Activated CD8-positive, alpha-beta memory T cell treated with anti-CD3 and anti-CD28 coated beads, Interleukin-2, amount 50 U/mL, for 1 hour (primary cell): ENCODE measurements around the gene KIFC1.

Experiments
- DNase-seq: peaks from one replicate; pipeline ENCODE4 v3.0.0-alpha.2; 2020; ENCODE audit errors: extremely low read depth

The KIFC1 gene

DNA sequence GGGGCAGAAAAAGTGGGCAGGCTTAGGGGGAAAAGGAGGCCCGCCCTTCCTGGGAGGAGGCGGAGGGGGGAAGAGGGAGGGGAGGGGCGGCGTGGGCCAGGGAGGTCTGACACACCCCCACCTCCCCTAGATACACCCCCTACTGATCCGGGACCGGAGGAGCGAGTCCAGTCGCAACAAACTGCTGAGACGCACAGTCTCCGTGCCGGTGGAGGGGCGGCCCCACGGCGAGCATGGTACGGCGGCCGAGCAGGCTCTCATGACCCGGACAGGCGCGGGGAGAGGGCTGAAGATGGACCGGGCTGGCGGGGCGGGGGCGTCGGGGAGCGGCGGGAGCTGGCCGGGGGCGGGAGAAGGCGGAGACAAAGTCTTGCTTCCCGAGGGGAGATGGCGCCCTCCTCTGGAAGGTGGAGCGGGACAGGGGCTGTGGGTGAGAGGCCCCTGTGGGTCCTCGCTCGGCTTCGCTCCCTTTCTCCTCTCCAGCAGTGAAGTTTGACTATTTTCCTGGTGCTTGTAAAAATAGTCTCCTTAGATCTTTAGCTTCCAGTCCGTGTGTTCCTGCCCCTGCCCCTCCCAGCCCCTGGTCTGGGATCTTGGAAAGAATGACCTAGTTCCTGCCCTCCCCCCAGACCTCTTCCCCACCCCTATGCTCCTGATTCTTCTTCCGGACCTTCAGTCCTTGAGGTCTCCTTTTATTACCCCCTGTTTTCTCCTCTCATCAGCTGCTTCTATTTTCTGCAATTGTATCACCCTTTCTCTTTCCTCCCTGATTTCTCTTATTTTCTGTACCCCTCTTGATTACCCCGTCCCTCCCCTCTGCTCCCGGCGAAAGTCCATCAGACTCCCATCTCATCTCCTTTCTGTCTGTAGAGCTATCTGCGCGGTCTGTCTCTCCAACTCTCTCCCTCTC lies 34.3 kb downstream of the KIFC1 start:
- peak; percentile 70 for DNase-seq

DNA sequence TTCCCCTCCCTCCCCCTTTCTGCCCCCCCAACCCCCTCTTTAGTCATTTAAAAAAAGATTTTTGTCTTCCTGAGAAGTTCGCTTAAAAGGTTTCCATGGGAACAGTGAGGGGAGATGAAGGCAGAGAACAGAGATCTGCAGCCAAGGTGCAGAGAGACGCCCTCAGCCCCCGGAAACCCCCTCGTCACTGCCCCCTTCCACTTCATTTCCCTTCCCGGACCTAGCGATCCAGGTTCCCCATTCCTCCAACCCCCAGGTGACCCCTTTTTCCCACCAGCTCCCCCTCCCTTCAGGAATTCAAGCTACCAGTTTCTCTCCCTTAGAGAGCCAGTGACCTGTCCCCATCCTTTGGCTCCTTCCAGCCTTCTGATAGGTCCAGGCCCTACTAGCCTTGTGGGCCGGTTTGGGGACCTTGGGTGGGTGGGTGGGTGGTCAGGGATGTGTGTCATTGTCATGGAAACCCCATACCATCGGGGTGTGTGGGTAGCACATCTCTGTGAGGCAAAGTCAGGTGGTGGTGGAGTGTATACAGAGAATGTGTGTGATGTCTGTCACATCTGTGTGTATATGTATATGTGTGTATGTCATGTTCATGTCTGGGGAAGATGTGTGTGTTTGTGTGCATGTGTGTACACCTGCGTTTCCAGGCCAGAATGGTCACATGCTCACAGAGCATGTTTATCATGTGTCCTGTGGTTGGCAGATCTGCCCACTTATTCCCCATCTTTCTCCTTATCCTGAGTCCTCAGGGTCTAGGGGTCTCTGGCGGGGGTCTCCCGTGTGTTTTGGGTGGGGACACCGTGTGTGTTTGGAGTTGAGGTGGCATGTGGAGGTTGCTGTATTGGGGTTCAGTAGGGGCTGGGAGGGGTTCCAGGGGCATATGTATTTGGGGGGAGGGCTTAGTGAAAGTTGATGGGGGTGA lies 35.2 kb downstream of the KIFC1 start:
- DNase-seq, result no peak

GRCh38 chr6:33427585-33428223 lies 36.1 kb downstream of the KIFC1 start:
- DNase-seq, result no peak

DNA sequence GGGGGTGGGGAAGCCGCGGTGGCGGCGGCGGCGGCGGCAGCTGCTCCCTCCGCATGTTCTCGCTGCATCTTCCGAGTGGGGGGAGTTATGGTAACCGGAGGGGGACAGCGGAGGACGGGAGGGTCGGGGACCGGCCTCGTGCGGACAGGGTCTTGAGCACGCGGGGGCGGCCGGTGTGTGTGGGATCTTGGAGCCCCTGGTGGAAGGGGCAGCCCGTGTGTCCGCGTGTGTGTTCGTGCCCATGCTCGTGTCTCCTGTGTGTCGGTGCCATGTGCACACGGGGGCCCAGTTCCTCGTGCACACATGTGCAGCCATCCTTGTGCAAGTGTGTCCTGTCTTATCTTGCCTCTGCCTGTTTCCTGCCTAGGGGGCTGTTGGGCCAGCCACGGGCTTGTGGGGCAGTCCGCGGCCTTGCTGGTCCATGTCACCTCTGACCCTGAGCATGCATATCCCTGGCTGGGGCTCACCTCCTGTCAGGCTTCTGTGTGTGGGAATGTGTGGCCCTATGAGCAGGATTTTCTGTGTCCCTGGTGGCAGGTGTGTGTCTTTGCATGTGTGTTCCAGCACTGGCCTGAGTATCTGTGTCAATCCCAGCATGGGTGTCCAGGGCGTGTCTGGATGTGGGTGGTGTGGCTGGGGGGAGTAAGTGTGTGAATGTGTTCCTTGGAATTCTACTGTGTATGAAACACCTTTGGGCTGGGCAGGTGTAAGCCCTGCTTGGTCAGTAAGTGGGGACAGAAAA lies 36.8 kb downstream of the KIFC1 start:
- DNase-seq, result no peak

DNA sequence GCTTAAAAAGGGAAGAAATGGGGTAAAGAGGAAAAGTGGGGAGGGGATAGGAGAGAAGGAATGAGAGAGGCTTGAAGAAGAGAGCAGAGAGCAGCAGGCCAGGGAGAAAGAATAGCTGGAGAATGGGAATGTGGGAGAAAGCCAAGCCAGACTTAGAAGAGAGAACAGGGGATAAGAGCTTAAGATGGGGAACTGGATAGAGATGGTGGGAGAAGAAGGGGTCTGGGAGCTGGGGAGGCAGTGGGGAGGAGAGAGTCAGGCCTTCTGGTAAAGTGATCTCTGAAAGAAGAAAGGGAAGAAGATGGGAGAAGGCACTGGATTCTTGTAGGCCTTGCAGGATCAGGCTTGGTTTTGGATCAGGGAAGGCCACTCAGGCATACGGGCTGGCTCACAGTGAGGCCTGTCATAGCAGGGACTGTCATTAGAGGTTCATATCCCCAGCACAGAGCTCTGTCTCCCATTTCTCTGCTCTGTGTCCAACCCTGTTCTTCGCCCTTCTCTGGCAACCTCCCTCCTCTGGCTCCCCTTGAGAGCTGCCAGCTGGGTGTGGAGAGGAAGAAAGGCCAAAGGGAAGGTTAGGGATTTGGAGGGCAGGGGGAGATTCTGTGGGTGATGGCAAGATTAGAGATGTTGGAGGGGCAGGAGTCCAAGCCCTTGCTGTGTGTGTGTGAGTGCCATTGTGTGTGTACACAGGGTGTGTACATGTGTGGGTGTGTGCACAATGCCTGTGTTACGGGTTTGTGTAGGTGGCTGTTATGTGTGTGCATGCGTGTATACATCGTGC lies 37.5 kb downstream of the KIFC1 start:
- DNase-seq, result no peak

DNA sequence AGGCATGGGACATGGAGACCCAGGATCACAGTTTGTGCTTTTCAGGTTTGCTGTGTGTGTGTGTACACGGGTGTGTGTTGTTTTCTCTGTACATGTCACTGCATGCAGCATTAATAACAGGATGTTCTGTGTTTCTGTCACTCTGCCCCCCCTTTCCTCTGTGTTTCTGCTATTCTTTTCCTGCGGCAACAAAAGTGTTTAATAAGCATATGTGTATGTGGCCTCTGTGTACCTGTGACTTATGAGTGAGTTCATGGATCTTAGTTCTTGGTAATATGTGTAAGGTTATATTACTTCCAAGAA lies 38.1 kb downstream of the KIFC1 start:
- DNase-seq, result no peak

GRCh38 chr6:33430334-33430733 lies 38.7 kb downstream of the KIFC1 start:
- no peak for DNase-seq

GRCh38 chr6:33430991-33431879 lies 39.6 kb downstream of the KIFC1 start:
- DNase-seq, result no peak

DNA sequence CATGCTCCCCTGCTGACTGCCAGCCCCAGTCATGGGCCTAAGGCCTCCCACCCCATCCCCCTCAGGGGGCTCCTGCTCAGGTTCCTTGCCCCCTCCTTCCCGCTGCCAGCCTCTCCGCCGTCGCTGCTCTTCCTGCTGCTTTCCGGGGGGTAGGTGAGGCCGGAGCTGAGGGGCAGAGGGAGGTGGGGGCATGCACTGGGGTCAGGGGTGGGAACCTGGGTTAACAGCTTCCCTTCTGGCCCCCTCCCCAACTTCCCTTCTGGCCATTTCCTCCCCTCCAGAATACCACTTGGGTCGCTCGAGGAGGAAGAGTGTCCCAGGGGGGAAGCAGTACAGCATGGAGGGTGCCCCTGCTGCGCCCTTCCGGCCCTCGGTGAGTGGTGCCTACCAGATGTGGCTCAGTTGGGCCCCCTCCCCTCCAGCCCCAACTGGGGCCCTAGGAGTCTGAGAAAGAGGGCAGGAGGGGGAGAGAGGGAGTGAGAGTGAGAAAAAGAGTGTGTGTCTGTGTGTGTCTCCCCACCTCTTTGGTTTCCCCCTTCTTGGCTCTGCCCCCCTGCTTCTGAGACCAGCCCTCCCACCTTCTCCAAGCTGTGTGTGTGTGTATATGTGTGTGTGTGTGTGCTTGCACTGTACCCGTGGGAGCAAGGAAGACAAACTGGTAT lies 40.4 kb downstream of the KIFC1 start:
- no peak for DNase-seq

DNA sequence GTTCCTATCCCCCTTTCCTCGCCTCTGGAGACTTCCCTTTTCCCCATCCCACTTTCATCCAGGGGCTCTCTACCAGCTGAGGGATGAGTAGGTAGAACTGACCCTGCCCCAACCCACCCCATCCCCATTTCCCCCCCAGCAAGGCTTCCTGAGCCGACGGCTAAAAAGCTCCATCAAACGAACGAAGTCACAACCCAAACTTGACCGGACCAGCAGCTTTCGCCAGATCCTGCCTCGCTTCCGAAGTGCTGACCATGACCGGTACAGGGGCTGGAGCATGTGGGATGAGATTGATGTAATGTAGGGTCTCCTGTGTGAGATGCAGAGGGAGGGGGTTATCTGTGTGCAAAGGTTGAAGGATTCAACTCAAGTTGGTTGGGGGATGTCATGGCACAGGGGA lies 40.9 kb downstream of the KIFC1 start:
- DNase-seq, result no peak

DNA sequence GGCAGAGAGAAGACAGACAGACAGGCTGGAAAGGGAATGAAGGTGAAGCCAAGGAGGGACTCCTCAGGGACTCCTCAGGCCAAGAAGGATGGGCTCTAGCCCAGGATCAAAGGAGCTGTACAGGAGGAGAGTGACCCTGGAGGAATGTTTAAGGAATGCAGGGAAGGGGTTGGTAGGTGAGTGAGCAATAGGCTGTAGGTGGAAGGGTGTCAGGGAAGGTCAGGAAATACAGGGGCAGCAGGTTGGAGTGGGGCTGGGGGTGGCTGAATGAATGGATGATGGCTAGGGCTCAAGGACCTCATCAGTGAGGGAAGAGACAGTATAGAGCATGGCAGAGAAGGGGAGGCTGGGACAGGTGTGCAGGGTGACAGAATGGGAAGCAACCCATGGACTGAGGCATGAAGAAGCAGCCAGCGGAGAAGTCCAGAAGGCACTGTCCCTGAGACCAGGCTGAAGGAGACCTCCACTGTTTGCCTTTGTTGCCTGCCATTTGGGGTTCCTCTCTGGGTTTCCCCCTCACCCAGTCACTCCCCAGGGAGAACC lies 41.4 kb downstream of the KIFC1 start:
- DNase-seq, result no peak

DNA sequence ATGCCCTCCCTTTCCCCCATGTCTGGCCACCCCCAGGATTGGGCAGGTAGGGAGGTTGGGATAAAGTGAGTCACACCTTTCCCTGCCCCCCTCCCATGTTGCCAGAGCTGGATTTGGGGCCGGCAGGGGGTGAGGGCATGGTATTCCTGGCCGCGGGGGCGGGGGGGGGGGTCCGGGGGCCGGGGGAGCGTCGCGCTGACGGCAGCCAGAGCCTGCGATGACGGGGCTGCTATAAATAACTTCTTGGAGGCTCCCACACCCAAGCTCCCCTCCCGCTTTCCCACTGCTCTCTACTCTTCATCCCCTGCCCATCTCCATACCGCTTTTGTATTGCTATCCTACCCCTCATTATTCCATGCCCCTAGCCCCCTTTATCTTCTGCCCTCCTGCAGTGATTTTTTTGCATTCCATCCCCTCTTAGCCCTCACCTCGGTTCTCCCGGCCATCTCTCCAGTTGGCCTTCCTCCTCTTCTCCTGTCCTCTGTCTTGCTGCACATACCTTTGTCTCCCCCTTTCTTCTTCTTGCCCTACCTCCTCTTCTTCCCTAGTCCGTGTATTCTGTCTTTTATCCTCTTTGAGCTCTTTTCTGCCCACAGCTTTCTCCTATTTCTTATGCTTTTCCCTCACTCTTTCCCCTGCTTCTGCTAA lies 42.0 kb downstream of the KIFC1 start:
- no peak for DNase-seq

DNA sequence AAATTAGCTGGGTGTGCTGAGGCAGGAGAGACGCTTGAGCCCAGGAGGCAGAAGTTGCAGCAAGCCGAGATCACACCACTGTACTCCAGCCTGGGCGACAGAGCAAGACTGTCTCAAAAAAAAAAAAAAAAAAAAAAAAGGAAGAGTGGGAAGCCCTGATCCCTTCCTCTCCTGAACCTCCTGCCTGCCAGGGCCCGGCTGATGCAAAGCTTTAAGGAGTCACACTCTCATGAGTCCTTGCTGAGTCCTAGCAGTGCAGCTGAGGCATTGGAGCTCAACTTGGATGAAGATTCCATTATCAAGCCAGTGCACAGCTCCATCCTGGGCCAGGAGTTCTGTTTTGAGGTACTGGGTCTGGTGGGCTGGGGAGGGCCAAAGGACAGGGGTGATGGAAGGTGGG lies 43.3 kb downstream of the KIFC1 start:
- no peak for DNase-seq

DNA sequence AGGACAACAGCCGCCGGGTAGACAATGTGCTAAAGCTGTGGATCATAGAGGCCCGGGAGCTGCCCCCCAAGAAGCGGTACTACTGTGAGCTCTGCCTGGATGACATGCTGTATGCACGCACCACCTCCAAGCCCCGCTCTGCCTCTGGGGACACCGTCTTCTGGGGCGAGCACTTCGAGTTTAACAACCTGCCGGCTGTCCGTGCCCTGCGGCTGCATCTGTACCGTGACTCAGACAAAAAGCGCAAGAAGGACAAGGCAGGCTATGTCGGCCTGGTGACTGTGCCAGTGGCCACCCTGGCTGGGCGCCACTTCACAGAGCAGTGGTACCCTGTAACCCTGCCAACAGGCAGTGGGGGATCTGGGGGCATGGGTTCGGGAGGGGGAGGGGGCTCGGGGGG lies 46.0 kb downstream of the KIFC1 start:
- DNase-seq, result no peak

DNA sequence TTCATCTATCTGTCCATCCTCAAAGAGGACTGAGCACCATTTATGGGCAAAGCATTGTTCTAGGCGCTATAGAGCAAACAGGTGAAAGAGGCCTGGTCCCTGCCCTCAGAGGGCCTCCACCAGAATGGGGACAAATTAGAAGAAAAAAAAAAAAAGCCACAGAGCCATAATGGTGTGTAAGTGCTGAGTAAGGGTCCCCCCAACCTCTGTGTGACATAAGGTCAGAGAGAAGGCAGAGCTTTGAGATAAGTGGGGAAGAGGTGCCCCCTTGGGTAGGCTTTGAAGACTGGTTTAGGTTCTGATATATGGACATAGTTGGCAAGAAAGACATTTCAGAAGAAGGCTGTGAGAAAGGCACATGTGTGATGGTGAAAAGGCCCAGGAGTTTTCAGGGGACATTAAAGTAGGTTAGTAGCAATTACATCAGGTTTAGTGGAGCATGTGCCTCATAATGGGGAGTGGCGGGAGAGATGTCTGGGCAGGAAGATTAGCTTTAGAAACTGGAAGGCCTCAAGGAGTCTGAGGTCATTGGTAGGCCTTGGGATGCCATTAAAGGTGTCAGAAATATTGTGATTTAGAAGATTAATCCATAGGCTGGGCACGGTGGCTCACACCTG lies 47.5 kb downstream of the KIFC1 start:
- DNase-seq, result no peak

DNA sequence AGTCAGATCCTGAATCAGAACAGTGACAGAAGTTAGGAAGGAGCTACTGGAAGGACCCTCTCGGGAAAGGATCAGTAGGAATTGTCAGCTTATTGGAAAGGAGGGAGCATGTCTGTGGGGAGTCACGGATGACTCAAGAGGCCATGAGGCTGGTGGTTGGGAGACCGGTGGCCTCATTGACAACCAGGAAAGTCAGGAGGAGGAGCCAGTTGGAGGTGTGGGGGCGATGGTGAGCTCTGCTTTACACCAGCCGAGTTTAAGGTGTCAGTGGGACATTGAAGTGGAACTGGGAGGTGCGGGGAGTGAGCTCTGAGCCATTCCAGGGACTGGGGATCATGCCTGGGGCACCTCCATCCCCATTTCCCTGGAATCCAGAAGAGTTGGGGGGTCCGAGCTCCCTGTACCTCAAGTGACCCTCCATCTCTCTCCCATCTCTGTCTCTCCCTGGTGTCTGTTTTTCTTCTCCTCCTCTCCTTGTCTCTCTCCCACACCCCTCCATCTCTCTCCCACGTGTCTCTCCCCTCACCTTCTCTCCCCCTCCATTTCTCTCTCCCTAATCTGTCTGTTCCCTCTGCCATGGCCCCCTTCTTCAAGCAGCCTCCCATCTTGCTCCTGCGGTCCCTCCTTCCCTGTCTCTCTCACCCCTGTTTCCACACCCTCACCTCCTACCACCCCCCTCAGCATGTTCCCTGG lies 48.5 kb downstream of the KIFC1 start:
- no peak for DNase-seq

GRCh38 chr6:33440649-33441309 lies 49.2 kb downstream of the KIFC1 start:
- no peak for DNase-seq
